PC-3 (cell line): ENCODE data around the gene KIF3A.

Experiments used
- EZH2 ChIP-seq: fragments of 300-600 bp; sonication (generic); IDR thresholded peaks from one replicate; pipeline ENCODE4 v1.6.1; 2017; ENCODE audit warnings: antibody characterized with exemption, mild to moderate bottlenecking, low read length; ENCODE audit not compliant: unreplicated experiment
- TF ChIP-seq, protein P1 (sequence below): fragments of 300-600 bp; sonication (generic); conservative IDR thresholded peaks from 2 replicates; pipeline ENCODE4 v1.5.1; 2017; ENCODE audit warnings: antibody characterized with exemption, low read depth, mild to moderate bottlenecking, low read length

DNA sequence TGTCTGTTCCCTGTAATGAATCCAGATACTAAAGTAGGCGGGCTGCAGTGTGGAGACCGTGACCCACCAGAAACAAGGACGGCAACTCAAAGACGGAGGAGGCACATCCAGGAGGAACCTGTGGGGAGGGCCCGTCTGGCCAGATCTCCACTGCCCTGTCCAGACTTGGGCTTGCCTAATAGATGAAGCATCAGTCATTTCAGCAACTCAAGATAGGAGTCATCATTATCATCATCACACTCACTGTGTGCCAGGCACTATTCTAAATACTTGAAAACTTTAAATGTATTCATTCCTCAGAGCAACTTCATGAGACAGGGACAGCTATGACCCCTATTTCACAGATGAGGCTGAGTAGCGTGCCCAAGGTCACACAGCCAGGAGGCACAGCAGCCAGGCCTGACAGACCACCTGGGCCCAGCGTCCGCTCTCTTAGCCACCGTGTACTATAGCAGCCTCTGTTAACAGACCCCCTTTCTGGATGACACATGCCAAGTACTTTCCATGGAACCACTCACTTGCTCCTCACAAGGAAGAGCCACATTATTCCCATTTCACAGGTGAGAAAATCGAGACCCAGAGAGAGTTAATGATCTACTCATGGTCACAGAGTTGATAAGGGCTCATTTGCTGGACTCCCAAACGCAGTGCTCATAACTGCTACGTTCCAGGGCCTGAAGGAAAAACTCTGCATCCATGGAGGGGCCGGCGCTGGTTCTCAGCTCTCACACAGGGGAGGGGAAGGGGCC, 68.5 kb downstream of the KIF3A start:
- TF ChIP-seq, protein P1, sequence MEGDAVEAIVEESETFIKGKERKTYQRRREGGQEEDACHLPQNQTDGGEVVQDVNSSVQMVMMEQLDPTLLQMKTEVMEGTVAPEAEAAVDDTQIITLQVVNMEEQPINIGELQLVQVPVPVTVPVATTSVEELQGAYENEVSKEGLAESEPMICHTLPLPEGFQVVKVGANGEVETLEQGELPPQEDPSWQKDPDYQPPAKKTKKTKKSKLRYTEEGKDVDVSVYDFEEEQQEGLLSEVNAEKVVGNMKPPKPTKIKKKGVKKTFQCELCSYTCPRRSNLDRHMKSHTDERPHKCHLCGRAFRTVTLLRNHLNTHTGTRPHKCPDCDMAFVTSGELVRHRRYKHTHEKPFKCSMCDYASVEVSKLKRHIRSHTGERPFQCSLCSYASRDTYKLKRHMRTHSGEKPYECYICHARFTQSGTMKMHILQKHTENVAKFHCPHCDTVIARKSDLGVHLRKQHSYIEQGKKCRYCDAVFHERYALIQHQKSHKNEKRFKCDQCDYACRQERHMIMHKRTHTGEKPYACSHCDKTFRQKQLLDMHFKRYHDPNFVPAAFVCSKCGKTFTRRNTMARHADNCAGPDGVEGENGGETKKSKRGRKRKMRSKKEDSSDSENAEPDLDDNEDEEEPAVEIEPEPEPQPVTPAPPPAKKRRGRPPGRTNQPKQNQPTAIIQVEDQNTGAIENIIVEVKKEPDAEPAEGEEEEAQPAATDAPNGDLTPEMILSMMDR = no peak
- no peak for TF ChIP-seq EZH2
